ENCODE measurements around the gene ARL13B. TPM values are rescaled to one million over a fixed set of nuclear protein-coding genes. Genes with fewer than 3 reads are reported as not detected.
A peak's percentile ranks its signal among the peaks of the same experiment; 100 is the strongest.

The ARL13B gene
- total and polyA plus RNA-seq, 5 donors from 2014 or later, result 5.6 to 7.5 (median 6.4) TPM

GRCh38 chr3:94063496-94064119, 83.7 kb downstream of the ARL13B start:
- Mint-ChIP-seq H3K4me3 (peak overlapping the region; percentile 96 to 99 (median 99)), H3K4me1 (peaks cover 40 to 71% (median 59%) of the 10 kb centered on the region in 4 donors), H3K36me3 (peaks cover 50% of the 10 kb centered on the region), H3K27ac (peak overlapping the region; percentile 99 to 100 (median 100)), H3K27me3 (no peaks in the 10 kb centered on the region), H3K9me3 (no peaks in the 10 kb centered on the region)
- no peak for ATAC-seq (ENCODE audit: low read depth in 2 of 2)
- H3K27ac ChIP-seq (ENCODE audit: insufficient read depth, low read length, poor library complexity, severe bottlenecking), result peak overlapping the region; percentile 97
- peaks cover 6% of the 10 kb centered on the region for H3K36me3 ChIP-seq (ENCODE audit: control insufficient read depth, insufficient read depth, low read length)
- H3K4me1 ChIP-seq (ENCODE audit: control insufficient read depth, insufficient read depth, low read length, poor library complexity, severe bottlenecking), result peaks cover 43% of the 10 kb centered on the region
- no peaks in the 10 kb centered on the region for H3K9me3 ChIP-seq (ENCODE audit: control insufficient read depth in 2 of 2, low read length in 2 of 2)
- no peaks in the 10 kb centered on the region for H3K27me3 ChIP-seq (ENCODE audit: control insufficient read depth, insufficient read depth, low read length)
- peak overlapping the region; percentile 96 for H3K4me3 ChIP-seq (ENCODE audit: low read depth, low read length)
- DNase-seq, result peak in 1 of 3 donors; percentile 41

GRCh38 chr3:94064243-94064860, 84.4 kb downstream of the ARL13B start:
- H3K27me3 Mint-ChIP-seq, result no peaks in the 10 kb centered on the region
- peak overlapping the region; percentile 99 to 100 (median 100) for H3K27ac Mint-ChIP-seq
- peak overlapping the region; percentile 96 for H3K4me3 ChIP-seq (ENCODE audit: low read depth, low read length)
- ATAC-seq (ENCODE audit: low read depth in 2 of 2), result no peak
- H3K4me1 Mint-ChIP-seq, result peaks cover 43 to 76% (median 66%) of the 10 kb centered on the region in 4 donors
- peaks cover 6% of the 10 kb centered on the region for H3K36me3 ChIP-seq (ENCODE audit: control insufficient read depth, insufficient read depth, low read length)
- no peaks in the 10 kb centered on the region for H3K9me3 Mint-ChIP-seq
- H3K4me3 Mint-ChIP-seq, result peak overlapping the region; percentile 96 to 99 (median 99)
- H3K36me3 Mint-ChIP-seq, result peaks cover 43% of the 10 kb centered on the region
- no peak for DNase-seq
- peak overlapping the region; percentile 97 for H3K27ac ChIP-seq (ENCODE audit: insufficient read depth, low read length, poor library complexity, severe bottlenecking)
- H3K4me1 ChIP-seq (ENCODE audit: control insufficient read depth, insufficient read depth, low read length, poor library complexity, severe bottlenecking), result peaks cover 43% of the 10 kb centered on the region
- no peaks in the 10 kb centered on the region for H3K9me3 ChIP-seq (ENCODE audit: control insufficient read depth in 2 of 2, low read length in 2 of 2)
- no peaks in the 10 kb centered on the region for H3K27me3 ChIP-seq (ENCODE audit: control insufficient read depth, insufficient read depth, low read length)

- Histone ChIP-seq H3K36me3 (ENCODE audit: control insufficient read depth, insufficient read depth, low read length) (peaks cover 6% of the 10 kb centered on the region), H3K27me3 (ENCODE audit: control insufficient read depth, insufficient read depth, low read length) (no peaks in the 10 kb centered on the region), H3K27ac (ENCODE audit: insufficient read depth, low read length, poor library complexity, severe bottlenecking) (no peak overlapping the region), H3K4me1 (ENCODE audit: control insufficient read depth, insufficient read depth, low read length, poor library complexity, severe bottlenecking) (peaks cover 43% of the 10 kb centered on the region), H3K4me3 (ENCODE audit: low read depth, low read length) (peak overlapping the region; percentile 96), H3K9me3 (ENCODE audit: control insufficient read depth in 2 of 2, low read length in 2 of 2) (no peaks in the 10 kb centered on the region)
- no peak for ATAC-seq (ENCODE audit: low read depth in 2 of 2)
- Mint-ChIP-seq H3K27me3 (no peaks in the 10 kb centered on the region), H3K4me1 (peaks cover 43 to 76% (median 68%) of the 10 kb centered on the region in 4 donors), H3K9me3 (no peaks in the 10 kb centered on the region), H3K4me3 (peak overlapping the region; percentile 40 to 99 (median 58)), H3K27ac (peak overlapping the region in 2 of 3 donors; percentile 6 to 100), H3K36me3 (peaks cover 45% of the 10 kb centered on the region)
- no peak for DNase-seq
These were observed 85.2 kb downstream of the ARL13B start for GRCh38 chr3:94065122-94065521.

GRCh38 chr3:94065819-94066480, 86.0 kb downstream of the ARL13B start:
- no peaks in the 10 kb centered on the region for H3K9me3 Mint-ChIP-seq
- ATAC-seq (ENCODE audit: low read depth in 2 of 2) (no peak), DNase-seq (no peak)
- peaks cover 39% of the 10 kb centered on the region for H3K36me3 Mint-ChIP-seq
- no peak overlapping the region for H3K27ac ChIP-seq (ENCODE audit: insufficient read depth, low read length, poor library complexity, severe bottlenecking)
- H3K36me3 ChIP-seq (ENCODE audit: control insufficient read depth, insufficient read depth, low read length), result peaks cover 6% of the 10 kb centered on the region
- no peaks in the 10 kb centered on the region for H3K9me3 ChIP-seq (ENCODE audit: control insufficient read depth in 2 of 2, low read length in 2 of 2)
- H3K4me1 Mint-ChIP-seq, result peaks cover 43 to 70% (median 66%) of the 10 kb centered on the region in 4 donors
- H3K27me3 ChIP-seq (ENCODE audit: control insufficient read depth, insufficient read depth, low read length), result no peaks in the 10 kb centered on the region
- H3K4me3 Mint-ChIP-seq, result peak overlapping the region in 3 of 4 donors; percentile 42 to 99 (median 73)
- peaks cover 43% of the 10 kb centered on the region for H3K4me1 ChIP-seq (ENCODE audit: control insufficient read depth, insufficient read depth, low read length, poor library complexity, severe bottlenecking)
- peak overlapping the region in 2 of 3 donors; percentile 11 to 52 for H3K27ac Mint-ChIP-seq
- H3K4me3 ChIP-seq (ENCODE audit: low read depth, low read length), result peak overlapping the region; percentile 96
- no peaks in the 10 kb centered on the region for H3K27me3 Mint-ChIP-seq

GRCh38 chr3:94066506-94067500, 86.8 kb downstream of the ARL13B start:
- Mint-ChIP-seq H3K36me3 (peaks cover 42% of the 10 kb centered on the region), H3K27me3 (no peaks in the 10 kb centered on the region), H3K4me1 (peaks cover 51 to 78% (median 69%) of the 10 kb centered on the region in 4 donors), H3K27ac (peak overlapping the region in 2 of 3 donors; percentile 11 to 52), H3K4me3 (peak overlapping the region in 3 of 4 donors; percentile 42 to 73 (median 46)), H3K9me3 (no peaks in the 10 kb centered on the region)
- Histone ChIP-seq H3K27ac (ENCODE audit: insufficient read depth, low read length, poor library complexity, severe bottlenecking) (no peak overlapping the region), H3K27me3 (ENCODE audit: control insufficient read depth, insufficient read depth, low read length) (no peaks in the 10 kb centered on the region), H3K4me1 (ENCODE audit: control insufficient read depth, insufficient read depth, low read length, poor library complexity, severe bottlenecking) (peaks cover 38% of the 10 kb centered on the region), H3K36me3 (ENCODE audit: control insufficient read depth, insufficient read depth, low read length) (peaks cover 6% of the 10 kb centered on the region), H3K9me3 (ENCODE audit: control insufficient read depth in 2 of 2, low read length in 2 of 2) (no peaks in the 10 kb centered on the region), H3K4me3 (ENCODE audit: low read depth, low read length) (peak overlapping the region; percentile 96)
- no peak for DNase-seq
- no peak for ATAC-seq (ENCODE audit: low read depth in 2 of 2)

- Histone ChIP-seq H3K4me1 (ENCODE audit: control insufficient read depth, insufficient read depth, low read length, poor library complexity, severe bottlenecking) (peaks cover 25% of the 10 kb centered on the region), H3K36me3 (ENCODE audit: control insufficient read depth, insufficient read depth, low read length) (peaks cover 12% of the 10 kb centered on the region), H3K27me3 (ENCODE audit: control insufficient read depth, insufficient read depth, low read length) (no peaks in the 10 kb centered on the region), H3K9me3 (ENCODE audit: control insufficient read depth in 2 of 2, low read length in 2 of 2) (no peaks in the 10 kb centered on the region), H3K4me3 (ENCODE audit: low read depth, low read length) (no peak overlapping the region), H3K27ac (ENCODE audit: insufficient read depth, low read length, poor library complexity, severe bottlenecking) (no peak overlapping the region)
- DNase-seq (peak in 2 of 3 donors; percentile 30 to 38), ATAC-seq (ENCODE audit: low read depth in 2 of 2) (no peak)
- H3K4me1 Mint-ChIP-seq, result peaks cover 52 to 81% (median 71%) of the 10 kb centered on the region in 4 donors
- no peaks in the 10 kb centered on the region for H3K27me3 Mint-ChIP-seq
- H3K4me3 Mint-ChIP-seq, result peak overlapping the region in 2 of 4 donors; percentile 29 to 66
- peaks cover 48% of the 10 kb centered on the region for H3K36me3 Mint-ChIP-seq
- peak overlapping the region in 1 of 3 donors; percentile 38 for H3K27ac Mint-ChIP-seq
- peaks cover 0 to 1% (median 0%) of the 10 kb centered on the region in 7 donors for H3K9me3 Mint-ChIP-seq
These were observed 89.3 kb downstream of the ARL13B start for GRCh38 chr3:94069194-94069813.

Data from CD4-positive, CD25-positive, alpha-beta regulatory T cell (primary cell).